HG02885 (cell line): ENCODE data around the gene FERD3L.

ENCODE experiments used
- ATAC-seq: cut with Tn5 transposase; IDR thresholded peaks from one replicate; pipeline ENCODE4 v1.9.1; 2021; ENCODE audit warnings: mild to moderate bottlenecking; ENCODE audit not compliant: unreplicated experiment, poor library complexity

The FERD3L gene

DNA sequence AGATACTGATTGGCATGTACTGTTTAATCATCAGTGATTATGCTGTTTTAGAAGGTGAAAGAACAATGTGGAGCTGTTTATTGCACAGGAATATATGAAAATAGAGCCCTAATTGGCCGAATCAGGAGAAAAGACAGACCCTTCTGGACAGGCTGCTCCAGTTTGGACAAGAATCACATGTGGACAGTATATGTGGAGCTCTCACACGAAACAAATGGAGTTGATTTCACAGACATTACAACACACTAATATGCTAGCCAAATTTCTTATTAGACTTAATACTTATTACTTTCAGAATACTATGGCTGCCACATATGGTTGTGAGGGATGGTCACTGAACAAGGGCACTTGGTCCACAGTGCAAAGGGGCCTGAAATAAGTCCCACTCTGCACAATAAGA is 43.3 kb downstream of the FERD3L start:
- no peak for ATAC-seq

- no peak for ATAC-seq
Measured at GRCh38 chr7:19101472-19101871, 43.7 kb downstream of the FERD3L start.

DNA sequence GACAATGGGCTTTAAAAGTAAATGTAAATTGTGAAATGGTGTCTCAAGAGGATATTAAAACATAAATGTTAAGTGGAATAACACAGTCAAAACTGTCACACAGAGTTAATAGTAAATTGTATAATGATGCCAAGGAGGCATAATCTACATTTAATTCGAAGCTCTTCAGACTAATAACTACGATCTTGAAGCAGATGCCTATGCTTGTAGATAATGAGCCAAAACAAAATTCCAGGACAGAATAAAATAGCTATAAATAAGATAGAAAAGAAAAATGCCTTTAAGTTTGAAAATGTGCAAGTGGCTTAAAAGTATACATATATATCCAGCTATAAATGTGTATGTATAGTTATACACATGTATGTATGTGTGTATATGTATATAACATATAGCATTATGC is 45.3 kb downstream of the FERD3L start:
- no peak for ATAC-seq

DNA sequence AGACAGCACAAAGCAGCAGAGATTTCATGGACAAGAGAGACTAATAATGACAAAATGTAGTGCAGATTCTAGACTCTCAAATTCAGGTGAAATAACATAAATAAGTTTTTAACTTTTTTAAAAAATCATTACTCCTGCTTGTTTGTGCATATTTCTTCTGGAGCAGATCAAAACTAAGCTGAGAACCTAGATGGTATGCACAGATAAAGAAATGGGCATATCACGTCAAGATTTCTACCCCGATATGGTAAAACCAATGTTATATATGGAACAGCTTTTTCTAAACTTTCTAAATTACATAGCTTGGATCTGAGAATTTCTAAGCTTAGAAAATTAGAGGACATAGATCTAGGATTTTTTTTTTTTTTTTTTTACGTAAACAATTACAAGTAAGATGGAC is 46.0 kb downstream of the FERD3L start:
- no peak for ATAC-seq

GRCh38 chr7:19098510-19098909 is 46.7 kb downstream of the FERD3L start:
- no peak for ATAC-seq

DNA sequence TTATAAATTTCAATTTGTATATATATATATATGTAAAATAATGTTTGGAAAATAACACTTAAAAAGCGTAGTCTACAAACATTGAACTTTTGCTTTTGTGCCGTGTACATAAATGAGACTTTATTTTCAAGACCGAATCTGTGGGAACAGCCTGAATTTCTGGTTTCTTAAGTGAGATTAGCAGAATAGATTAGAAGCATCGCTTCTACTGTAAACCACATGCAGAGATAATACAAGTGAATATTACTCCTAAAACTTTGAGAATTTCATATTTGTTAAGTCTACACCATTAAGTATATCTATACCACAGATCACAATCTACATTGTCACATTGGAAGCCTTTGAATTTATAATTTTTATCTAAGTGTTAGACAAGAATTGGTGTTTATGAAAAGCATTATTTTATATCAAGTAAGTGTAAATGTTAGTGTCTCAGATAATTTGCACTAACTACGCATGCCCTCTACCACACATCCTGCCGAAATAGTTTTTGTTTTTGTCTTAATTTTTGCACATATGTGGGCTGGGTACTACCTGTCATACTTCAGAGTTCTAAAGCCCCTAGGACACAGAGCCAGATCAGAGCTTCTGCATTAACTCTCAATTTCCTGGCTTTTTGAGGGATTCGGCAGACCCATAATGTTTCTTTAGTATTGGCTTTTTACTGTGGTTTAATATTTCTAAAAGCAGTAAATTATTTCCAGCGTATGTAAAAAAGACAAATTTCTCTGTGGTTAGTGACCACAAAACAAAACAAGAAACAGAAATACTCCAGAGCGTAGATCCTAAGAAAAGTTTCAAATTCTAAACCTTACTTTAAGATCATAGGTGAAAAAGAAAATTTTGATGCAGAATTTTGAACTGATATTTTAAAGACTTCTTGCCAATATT is 47.8 kb downstream of the FERD3L start:
- no peak for ATAC-seq

- no peak for ATAC-seq
Measured at GRCh38 chr7:19095353-19095860, 49.8 kb downstream of the FERD3L start.
